HL-60 (cell line): ENCODE results near the gene ZC3H8.

Experiments used
- CTCF ChIP-seq: IDR thresholded peaks from one replicate; pipeline ENCODE4 v1.5.1; 2011; ENCODE audit warnings: low read length, control low read depth, inconsistent platforms; ENCODE audit not compliant: insufficient read depth
- POLR2AphosphoS5 ChIP-seq: IDR thresholded peaks from 2 replicates; pipeline ENCODE4 v1.6.1; 2012; ENCODE audit warnings: low read depth

DNA sequence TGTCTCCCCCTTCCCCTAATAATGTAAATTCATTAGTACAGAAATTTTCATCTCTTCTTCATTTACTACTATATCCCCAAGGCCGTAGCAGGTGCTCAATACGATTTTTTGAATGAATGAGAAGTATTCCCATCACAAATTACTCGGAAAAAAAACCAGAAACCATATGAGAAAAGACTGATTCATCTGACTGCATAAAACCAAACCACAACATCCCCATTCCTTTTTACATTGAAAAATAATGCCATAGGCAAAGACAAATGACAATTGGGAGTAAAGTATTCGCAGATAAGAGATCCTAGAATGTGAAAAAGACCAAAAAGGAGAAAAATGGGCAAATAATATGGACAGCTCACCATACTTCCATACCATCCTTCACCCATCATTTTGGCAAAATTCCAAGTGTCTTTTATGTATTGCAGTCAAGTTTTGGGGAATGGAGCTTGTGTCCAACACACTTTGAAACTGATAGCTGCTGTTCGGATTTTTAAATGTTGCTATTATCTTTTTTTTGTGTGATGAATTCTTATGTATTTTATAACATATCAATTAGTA, 1.5 kb downstream of the ZC3H8 start:
- no peak for TF ChIP-seq CTCF
- no peak for TF ChIP-seq POLR2AphosphoS5
